AG08396 (cell line): Measurements from ENCODE around the gene IFI16.
"Not testable (repeated sequence)": the region's sequence is repeated elsewhere in the genome, so short reads cannot be mapped to it uniquely, and the experiment has no call there.

Source experiments
- DNase-seq: peaks from one replicate; pipeline ENCODE4 v3.0.0; 2012; ENCODE audit warnings: low spot score, mixed read lengths

Gene IFI16

GRCh38 chr1:159007726-159008125, 2.0 kb upstream of the IFI16 start:
- DNase-seq, result no peak

DNA sequence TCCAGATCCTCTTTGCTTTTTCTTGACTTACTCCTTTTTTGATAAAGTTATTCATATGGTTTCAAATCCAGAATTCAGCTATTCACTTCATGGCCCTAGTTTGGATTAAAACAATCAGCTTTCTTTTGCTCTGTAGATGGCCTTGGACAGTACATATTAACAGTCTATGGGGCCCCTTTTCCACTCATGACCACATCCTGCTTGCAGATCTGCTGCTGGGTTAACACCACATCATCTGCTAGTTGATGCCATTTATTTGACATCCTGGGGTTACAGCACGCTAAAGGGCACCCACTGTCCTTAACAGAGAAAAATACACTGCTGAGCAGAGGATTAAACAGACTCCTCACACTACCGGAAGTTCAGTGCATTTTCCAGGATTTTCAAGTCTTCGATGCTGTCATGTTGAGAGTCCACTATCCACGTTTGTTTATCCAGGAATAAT, 941 bp upstream of the IFI16 start:
- no peak for DNase-seq

DNA sequence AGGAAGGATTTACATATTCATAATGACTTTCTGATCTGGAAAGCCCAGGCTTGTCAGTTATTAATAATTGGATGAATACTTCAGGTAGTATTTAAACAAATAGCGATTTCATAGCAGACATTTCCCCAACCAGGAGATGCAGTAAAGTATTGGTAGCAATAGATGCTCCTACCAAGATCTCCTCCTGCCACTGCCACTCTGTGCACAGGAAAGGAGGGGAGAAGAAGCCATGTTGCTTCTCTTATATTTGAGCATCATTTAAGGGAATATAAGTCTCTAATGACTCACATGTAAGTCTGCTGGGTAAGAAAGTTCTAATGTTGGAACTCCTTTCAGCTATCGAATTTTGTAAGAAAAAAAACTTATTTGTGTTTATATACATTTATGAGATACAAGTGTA, 420 bp upstream of the IFI16 start:
- DNase-seq, result no peak

DNA sequence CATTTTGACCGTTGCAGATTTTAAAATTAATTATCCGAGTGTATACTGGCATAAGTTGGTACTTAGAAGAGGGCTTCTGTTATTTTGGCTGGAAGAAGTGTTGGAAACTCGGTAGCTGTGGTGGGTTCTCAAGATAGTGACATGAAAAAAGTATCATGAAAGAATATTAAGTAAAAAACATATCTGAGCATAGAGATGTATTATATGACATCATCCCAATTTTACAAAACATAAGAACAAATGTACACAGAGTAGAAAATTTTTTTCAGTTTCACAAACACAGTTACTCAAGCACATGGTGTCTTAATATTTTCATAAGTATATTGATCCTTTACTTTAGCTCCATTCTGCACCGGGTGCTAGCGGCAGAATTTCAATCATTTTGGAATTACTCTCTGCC, 684 bp downstream of the IFI16 start:
- DNase-seq, result no peak

DNA sequence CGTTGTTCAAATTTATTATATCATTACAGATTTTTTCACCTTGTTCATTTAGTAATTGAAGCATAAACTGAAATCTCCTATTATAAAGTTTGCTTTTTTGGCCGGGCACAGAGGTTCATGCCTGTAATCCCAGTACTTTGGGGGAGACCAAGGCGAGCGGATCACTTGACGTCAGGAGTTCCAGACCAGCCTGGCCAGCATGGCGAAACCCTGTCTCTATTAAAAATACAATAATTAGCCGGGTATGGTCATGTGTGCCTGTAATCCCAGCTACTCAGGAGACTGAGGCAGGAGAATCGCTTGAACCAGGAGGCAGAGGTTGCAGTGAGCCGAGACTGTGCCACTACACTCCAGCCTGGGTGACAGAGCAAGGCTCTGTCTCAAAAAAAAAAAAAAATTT, 1.3 kb downstream of the IFI16 start:
- not testable (repeated sequence) for DNase-seq

- DNase-seq, result no peak
These were observed 2.0 kb downstream of the IFI16 start for GRCh38 chr1:159011751-159012150.

- no peak for DNase-seq
These were observed 2.8 kb downstream of the IFI16 start for GRCh38 chr1:159012495-159012894.

DNA sequence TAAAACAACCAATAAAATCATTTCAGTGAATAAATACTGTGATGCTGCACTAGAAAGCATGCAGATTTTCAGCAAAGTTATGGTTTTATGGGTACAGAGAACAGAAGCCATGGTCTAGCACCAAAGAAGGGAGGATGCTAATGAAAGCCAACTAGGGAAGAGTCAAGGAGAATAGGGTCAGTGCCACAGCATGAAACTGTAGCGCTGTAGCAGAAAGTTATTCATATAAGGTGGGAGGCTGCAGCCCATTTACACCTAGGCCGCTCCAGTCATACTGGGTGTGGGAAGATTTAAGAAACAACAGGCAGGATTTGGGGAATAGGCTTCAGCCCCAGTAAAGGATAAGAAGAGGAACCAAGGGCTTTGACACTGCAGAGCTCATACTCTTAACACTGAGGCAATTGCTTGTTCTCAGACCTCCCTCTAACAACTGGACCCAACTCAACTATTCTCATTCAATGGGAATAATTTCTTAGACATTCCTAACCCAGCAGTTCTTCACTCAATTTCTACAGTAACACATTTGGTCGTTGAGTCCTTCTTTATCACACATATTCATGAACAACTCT, 4.4 kb downstream of the IFI16 start:
- no peak for DNase-seq

DNA sequence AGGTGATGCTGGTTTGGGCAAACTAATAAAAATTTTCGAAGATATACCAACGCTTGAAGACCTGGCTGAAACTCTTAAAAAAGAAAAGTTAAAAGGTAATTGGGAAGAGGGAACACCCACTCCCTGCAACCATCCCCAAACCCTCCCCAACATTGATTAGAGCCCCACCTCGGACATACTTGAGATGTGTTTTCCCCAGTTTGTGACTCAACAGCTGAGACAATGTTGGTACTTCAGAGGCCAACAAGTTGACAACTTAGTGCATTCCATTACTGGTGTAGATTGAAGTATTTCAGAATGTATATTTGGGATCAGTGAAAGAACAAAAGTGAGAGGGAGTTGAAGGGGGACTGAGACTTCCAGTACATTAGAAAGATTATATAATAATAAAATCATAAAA, 5.1 kb downstream of the IFI16 start:
- DNase-seq, result no peak

DNA sequence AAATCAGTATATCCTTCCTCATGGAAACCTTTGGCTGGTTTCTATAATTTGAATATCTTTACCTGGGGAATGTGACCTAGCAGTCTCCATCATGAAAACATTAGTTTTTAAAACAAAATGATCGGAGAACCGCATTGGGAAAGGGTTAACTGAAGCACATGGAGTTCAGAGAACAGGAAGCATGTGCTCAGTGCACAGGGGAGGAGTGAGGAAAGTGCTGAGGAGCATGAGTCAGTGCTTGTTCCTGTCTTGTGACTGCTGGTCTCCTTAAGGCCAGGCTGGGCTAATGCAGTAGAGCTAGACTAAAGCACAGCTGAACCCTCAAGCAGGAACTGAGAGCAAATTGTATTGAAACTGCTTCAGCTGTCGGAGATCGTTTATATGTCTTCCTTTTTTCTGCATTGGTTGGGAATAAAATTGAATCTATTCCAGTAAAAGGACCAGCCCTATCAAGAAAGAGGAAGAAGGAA, 5.8 kb downstream of the IFI16 start:
- peak; percentile 72 for DNase-seq

GRCh38 chr1:159023723-159024122, 14.0 kb downstream of the IFI16 start:
- DNase-seq, result no peak

DNA sequence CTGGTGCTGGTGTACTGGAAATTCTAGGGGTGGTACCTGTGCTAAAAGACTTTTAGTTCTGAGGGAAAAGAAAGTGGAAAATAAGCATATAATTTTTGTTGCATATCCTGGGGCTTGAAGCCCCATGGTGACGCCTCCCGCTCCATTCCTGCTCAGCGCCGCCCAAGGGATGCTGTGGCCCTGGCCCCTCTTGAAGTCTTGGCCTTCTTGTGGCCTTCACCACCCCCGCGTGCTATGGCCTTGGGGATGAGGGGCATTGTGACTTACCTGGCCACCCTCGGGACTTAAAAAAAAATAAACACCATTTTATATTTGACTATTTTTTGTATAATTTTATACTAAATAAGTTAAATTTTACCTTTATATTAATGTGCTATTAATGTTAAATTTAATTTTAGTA, 15.3 kb downstream of the IFI16 start:
- DNase-seq, result no peak

- not testable (repeated sequence) for DNase-seq
These were observed 17.1 kb downstream of the IFI16 start for GRCh38 chr1:159026841-159027240.

- no peak for DNase-seq
These were observed 20.6 kb downstream of the IFI16 start for GRCh38 chr1:159030311-159030710.

DNA sequence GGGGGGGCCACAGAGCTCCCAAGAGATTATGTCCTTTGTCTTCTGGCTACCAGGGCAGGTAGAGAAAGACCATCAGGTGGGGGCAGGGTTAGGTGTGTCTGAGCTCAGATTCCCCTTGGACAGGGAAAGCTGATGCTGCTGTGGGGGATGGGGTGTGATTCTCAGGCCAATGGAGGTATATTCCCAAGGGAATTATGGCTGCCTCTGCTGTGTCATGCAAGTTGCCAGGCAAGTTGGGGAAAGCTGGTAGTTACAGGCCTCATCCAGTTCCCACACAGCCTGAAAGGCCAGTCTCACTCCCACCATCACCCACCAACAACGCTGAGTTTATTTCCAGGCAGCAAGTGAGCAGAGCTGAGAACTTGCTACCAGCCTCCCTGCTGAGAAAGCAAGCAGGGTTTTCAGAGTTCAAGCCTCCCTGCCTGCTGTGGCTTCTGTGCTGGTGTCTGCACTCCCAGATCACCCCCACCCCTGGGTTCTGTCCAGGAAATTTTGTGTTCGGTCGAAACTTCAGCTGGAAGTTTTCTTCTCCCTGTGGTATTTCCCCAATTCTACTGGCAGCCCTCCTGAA, 21.3 kb downstream of the IFI16 start:
- DNase-seq, result no peak

- DNase-seq, result peak; percentile 46
These were observed 30.5 kb downstream of the IFI16 start for GRCh38 chr1:159040206-159040605.

DNA sequence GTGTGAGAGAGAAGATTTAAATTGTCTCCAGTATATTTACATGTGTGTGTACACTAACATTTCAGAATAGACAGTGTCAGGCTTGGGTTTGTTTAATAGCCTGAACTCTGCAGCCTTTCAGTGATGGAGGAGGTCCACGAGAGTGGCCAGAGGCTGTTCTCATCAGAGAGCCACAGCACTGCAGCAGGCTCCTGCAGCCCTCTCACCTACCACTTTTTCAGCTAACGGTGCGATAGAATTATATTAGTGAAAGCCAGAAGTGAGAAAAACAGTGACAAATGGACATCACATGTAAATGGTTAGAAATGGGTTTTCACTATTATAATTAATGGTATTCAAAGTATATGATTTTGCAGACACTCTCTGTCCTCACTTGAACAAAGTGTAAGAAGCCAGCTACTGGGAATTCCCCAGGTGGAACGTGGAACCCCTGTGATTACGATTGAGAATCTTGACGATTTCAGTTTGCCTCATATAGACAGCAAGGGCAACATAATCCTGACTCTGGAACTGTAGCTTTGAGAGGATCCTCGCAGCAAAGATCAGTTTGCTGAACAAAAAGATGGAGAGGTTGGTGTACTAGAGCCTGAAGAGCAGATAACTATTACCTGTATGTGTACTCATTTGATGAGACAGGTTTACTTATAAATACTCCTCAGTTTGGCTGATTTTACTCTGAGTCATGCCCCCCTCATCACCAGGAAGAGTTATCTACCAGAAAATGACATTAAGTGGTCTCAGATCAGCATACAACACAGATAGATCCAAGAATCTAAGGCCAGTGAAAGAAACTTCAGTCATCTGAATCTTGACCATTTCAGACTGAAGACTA, 31.4 kb downstream of the IFI16 start:
- no peak for DNase-seq

DNA sequence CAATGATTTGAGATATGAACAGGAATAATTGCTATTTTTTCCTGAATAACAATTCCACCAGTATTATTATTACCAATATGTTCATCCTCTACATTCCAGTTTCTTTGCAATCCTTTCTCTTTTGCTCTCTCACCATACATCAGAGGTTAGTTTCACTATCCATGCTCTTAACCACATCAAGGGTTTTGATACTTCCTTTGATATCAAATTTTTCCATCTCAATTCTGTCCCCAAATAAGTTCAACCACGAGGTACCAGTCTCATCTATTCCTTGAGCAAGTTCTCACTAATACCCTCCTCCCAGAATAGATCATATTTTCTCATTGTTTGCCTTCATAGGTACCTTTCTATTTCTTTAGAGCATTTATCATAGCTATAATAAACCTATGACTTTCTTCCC, 36.8 kb downstream of the IFI16 start:
- DNase-seq, result not testable (repeated sequence)

- DNase-seq, result no peak
These were observed 41.7 kb downstream of the IFI16 start for GRCh38 chr1:159051436-159051835.

GRCh38 chr1:159054427-159054826, 44.7 kb downstream of the IFI16 start:
- no peak for DNase-seq

DNA sequence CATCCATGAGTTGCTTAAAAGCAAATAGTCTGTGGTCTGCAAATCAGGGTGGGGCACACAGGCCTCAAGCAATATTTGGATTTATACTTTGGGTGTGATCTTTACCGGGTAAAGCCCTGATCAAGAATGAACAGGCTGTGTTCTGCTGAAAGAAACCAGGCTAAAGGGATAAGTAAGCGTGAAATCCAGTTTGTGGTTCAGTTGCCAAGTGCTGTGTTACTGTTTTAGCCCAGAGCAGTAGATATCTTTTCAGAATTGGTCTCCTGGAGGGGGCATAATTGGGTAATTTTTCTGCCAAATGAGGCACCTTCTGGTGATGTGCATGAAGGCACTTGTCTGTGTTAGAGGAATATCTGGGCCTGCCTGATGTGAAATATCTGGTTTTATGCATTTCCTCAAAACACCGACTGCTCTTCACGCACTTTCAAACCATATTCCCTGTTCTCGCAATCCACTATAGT, 45.5 kb downstream of the IFI16 start:
- DNase-seq, result no peak

DNA sequence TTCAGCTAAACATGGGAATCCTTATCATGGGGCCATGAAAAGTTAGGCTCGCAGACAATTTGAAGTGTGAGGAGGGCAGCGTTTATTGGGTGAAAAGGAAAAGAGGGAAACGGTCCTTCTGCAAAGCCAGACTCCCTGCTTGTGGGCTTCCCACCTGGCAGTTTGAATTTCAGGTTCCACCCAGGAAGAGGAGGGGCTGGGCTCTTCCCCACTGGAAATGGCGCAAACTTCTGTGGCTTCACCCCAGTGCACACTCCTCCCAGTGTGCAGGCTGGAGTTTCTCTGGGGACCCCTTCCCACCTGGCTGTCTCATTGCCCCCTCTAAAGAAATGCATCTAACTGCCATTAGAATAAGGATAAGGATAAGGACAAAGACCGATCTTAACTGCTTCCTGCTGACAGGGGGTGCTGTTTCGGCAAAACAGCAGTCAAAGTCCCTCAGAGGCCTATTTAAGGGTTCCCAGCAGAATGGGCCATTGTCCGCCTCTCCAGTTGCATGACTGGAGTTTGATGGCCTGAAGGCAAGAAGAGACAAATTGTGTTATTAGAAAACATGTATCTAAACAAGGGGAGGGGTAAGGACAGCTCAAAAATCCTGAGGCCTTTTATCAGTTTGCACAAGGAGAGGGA, 46.5 kb downstream of the IFI16 start:
- DNase-seq, result no peak

DNA sequence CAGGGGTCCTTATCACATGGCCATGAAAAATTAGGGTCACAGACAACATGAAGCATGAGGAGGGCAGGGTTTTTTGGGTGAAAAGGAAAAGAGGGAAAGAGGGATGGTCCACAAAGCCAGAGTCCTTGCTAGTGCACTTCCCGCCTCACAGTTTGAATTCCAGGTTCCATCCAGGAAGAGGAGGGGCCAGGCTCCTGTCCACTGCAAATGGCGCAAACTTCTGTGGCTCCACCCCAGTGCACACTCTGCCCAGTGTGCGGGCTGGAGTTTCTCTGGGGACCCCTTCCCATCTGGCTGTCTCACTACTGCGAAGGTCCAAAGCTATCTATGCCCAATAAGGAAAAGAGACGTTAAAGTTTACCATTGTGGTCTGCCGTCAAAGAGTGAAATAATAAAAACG, 49.0 kb downstream of the IFI16 start:
- DNase-seq, result no peak
